Stimulated activated CD8-positive, alpha-beta memory T cell treated with anti-CD3 and anti-CD28 coated beads, Interleukin-15, amount 100 ng/mL, for 48 hours (primary cell): ENCODE results near the gene WDR87.
"Not testable (repeated sequence)": the region's sequence is repeated elsewhere in the genome, so short reads cannot be mapped to it uniquely, and the experiment has no call there.

ENCODE experiments used
- DNase-seq, 2 donors: peaks; one replicate each; pipeline ENCODE4 v3.0.0-alpha.2; 2020; ENCODE audit warnings: low read depth in 2 of 2

Gene WDR87

DNA sequence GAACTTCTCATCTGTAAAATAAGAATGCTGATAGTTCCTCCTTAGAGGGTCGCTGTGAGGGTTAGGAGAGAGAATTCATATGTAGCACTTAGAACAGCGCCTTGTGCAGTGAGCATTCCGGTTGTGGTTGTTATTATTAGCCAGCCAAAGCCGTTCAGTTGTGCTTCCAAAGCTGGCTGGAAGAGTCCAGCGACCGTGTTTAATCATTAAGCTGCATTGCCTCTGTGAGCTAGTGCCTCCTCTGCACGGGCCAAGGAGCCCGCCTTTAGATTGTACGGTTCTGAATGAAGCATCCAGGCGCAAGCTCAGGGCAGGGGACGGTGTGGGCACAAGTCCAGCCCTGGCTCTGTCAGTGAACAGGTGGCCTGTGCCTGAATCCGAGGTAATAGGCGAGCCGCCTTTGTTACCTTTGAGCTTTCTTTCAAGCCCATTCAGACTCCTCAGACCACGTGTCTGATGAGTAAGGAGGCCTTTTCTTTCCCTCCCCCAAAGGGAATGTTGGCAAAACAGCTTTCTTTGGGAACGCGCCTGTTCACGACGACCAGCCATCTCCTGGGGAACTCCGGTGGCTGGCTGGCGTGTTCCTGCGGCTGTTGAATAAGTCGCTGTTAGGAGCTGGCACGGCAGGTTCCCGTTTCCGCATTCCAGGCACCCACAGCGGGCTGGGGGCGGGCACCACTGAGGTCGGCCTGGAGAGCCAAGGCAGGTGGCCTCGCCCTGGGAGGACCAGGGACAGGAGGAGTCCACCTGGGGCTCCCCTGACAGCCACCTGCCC lies 25.7 kb upstream of the WDR87 start:
- DNase-seq, result no peak

DNA sequence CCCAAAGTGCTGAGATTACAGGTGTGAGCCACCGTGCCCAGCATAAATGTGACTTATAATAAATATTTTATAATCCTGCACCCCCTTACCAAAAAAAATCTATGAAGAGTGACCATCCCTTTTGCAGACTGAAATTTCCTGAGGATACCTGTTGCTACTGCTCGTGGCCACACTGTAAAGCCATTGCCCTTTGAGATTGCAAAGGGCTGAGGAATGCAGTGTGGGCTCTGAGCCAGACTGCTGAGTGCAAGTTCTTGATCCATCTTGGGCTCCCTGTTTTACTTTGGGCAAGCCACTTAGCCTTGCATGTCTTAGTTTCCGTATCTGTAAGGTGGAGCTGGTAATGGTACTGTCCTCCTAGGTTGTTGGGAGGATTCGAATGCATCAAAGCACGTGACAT lies 24.0 kb upstream of the WDR87 start:
- DNase-seq, result no peak

DNA sequence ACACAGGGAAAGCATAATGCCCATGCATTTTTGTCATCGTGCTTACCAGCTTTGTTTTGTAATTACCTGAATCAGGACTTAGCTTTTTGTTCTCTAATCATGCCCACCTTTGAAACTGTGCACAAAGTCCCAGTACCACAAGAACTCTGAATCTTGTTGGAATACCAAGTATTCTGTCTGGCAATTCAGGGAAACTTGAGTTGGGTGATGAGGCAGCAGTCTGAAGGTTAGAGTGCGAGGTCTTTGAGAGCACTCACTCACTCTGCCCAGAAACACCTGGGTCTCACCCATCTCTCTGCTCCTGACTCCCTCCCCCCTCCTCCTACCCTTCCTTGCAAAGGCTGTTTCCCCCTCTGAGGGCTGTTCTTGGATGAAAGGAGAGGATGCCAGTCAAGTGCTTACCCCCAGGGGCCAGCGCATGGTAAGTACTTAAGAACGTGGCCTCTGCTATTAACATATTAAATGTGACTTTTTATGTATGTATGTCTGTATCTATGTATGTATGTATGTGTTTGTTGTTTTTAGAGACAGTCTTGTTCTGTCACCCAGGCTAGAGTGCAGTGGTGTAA lies 23.0 kb upstream of the WDR87 start:
- DNase-seq, result no peak

DNA sequence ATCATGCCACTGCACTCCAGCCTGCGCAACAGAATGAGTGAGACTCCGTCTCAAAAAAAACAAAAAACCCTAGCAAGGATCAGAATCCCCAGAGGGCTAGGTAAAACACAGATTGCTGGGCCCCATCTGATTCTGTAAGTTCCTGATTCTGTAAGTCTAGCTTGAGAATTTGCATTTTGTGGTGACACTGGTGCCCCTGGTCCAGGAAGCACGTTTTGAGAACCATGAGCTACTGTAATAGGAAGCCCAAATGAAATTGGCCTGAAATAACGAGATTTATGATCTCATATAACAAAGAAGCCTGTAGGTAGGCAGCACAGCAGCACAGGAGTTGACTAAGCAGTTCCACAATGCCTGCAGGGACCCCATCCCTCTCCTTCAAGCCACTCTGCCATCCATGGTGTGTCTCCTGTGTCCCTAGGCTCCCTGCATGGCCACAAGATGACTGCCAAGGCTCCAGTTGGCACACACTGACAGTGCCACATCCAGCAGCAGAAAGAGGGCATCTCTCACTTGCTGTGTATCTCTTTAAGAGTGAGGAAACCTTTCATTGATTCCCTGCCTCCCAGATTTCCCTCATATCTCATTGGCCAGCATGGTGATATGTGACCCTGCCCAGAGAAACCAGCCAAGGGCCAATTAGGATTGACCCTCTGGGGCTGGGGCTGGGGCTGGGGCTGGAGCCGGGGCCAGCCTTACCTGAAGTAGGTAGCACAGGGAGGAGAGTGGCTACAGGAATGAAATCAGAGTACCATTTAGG lies 22.3 kb upstream of the WDR87 start:
- no peak for DNase-seq

DNA sequence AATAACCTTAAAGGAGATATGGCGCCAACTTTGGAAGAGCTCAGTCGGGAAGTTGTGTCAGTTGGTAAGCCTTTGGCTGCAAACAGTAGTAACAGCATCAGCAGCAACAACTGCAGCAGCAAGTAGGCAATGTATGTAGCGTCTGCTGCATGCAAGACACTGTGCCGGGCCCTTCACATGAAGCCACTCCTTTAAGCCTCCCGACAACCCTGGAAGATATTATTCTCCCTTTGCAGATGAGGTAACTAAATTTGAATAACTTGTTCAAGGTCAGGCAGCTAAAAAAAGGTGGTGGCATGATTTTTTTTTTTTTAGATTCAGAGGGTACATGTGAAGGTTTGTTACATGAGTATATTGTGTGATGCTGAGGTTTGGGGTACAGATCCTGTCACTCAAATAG lies 20.3 kb upstream of the WDR87 start:
- DNase-seq, result no peak

DNA sequence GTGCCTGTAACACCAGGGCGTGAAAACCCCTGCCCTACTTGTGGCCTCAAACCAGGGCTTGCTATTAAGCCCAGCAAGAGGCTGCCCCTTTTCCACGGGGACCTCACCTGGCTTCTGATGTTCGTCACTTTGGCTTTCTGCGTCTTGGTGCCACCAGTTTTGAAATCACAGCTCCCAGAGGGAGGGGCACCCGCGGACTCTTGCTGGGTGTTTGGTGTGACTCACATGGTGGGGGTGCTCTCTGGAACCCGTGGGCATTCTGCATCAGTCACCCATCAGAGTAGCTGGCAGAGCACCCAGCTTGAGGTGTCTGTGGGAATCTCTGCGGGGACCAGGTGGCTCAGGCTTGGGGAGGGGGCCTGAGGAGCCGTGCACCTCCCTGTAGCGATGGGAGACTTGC lies 19.9 kb upstream of the WDR87 start:
- no peak for DNase-seq

DNA sequence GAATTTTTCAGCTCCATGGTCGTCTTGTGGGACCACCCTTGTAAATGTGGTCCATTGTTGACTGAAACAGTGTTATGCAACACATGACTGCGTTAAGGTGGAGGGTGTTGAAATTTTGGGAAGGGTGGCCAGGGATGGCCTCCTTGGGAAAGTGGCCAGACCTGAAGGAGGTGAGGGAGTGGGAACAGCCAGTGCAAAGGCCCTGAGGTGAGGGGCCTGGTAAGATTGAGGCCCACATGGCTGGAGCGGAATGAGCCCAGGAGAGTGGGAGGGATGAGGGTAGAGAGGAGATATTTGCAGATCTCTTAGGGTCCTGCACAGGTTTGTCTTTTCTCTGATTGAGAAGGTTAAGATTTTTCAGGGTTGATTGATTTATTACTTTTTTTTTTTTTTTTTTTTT lies 18.8 kb upstream of the WDR87 start:
- no peak for DNase-seq

DNA sequence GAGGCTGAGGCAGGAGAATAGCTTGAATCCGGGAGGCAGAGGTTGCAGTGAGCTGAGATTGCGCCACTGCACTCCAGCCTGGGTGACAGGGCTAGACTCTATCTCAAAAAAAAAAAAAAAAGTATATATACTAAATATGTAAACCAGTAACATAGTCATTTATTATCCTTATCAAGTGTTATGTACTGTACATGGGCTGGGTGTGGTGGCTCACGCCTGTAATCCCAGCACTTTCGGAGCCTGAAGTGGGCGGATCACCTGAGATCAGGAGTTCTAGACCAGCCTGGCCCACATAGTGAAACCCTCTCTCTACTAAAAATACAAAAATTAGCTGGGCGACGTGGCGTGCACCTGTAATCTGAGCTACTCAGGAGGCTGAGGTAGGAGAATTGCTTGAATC lies 18.2 kb upstream of the WDR87 start:
- not testable (repeated sequence) for DNase-seq

DNA sequence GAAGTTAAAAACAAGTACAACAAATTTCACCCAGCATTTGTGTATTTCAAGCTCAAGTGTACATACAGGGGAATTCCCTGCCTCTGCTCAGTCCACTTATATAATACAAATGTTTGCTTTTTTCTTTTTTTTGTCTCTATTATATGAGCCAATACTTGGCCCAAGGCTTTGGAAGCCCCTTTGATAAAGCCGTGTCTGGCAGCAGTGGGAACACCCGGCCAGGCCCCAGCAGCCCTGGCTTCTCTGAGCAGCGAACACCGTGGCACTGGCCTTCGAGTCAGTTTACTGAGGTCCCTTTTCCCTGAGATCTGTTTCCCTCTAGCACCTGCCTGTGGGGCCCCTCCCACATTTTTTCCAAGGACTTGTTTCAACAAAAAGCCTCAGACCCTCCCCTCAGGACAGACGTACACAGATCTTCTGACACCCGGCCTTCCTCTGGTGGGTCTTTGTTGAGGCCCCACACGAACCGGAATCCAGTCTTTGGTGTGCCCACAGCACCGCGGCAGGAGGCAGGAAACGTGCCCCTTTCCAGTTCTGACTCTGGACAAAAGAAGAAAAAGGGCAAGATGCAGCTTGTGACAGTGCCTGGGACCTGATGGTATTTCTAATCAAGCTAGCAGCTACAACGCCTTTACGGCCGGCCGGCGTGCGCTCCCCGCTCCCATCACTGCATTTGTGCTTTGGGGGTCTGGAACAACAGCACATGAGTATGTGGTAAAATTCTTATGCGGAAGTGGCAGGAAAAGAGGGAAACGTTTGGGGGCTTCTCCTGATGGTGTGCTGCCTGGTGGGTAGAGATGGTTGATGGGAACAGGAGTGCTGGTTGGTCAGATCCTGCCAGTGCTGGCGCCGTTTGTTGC lies 14.4 kb upstream of the WDR87 start:
- DNase-seq, result no peak

DNA sequence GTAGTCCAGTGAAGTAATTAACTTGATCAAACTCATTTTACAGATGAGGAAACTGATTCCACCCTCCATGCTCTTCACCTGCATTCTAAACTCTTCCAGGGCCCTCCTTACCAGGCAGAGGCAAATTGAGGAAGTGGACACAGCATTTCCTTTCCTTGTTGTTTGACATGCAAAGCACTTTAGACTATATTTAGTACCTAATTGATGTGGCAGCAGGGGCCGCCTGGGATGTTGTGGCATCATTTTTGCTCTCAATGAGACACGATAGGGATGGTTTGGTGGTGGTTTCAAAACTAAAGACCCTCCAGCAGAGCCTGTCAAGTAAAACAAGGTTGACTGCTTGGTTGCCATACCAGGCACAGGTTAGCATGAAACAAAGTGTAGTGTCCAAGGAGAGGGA lies 8.5 kb upstream of the WDR87 start:
- no peak for DNase-seq

DNA sequence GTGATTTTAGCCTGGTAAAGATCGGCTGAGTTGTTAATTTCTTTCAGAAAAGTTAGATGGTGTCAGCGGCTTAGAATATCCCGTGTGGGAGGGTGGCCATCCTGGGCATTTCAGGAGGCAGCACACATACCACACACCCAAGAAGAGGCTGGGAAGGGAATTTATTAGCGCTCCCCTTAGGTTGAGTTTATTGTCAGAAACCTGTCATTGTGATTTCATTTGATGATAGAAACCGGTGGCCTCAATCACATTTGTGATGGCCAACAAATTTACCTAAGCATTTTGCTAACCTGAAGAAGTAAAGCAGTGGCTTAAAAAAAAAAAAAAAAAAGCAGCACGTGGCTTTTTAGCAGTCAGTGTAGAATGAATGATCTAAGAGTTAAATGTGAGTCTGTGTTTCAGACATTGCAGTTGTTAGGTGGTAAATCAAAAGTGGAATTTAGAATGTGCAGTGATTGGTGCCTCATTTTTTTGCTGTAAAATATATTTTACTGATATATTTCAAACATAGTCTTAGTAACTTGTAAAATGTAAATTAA lies 3.3 kb upstream of the WDR87 start:
- no peak for DNase-seq

DNA sequence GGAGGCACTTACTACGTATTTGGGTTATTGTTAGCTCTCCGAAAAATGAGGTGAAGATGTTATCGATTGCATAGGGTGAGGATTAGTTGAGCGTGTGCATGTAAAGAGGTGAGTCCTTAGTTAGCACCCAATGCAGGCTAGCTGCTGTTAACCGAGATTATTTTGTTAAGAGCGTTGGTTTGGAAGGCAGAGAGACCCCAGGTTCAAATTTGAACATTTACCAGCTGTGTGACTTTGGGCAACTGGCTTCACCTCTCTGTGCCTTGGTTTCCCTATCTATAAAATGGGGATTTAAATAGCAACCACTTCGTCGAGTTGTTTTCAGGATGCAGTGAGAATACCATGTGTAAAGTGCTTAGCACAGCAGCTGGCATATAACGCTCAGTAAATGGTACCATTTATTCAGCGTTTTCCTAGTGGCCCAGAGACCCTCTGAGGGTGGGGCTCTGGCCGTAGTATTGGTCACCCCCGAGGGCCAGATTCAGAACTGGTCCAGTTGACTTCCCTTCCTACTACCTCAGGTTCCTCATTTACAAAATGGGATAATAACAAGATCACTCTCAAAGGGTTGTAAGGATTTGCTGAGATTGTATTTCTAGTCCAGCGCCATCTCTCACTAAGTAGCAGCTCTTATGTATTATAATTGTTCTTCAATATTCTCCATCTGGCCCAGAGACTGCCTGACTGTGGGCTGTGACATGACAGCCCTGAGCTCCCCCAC lies 1.5 kb upstream of the WDR87 start:
- no peak for DNase-seq

DNA sequence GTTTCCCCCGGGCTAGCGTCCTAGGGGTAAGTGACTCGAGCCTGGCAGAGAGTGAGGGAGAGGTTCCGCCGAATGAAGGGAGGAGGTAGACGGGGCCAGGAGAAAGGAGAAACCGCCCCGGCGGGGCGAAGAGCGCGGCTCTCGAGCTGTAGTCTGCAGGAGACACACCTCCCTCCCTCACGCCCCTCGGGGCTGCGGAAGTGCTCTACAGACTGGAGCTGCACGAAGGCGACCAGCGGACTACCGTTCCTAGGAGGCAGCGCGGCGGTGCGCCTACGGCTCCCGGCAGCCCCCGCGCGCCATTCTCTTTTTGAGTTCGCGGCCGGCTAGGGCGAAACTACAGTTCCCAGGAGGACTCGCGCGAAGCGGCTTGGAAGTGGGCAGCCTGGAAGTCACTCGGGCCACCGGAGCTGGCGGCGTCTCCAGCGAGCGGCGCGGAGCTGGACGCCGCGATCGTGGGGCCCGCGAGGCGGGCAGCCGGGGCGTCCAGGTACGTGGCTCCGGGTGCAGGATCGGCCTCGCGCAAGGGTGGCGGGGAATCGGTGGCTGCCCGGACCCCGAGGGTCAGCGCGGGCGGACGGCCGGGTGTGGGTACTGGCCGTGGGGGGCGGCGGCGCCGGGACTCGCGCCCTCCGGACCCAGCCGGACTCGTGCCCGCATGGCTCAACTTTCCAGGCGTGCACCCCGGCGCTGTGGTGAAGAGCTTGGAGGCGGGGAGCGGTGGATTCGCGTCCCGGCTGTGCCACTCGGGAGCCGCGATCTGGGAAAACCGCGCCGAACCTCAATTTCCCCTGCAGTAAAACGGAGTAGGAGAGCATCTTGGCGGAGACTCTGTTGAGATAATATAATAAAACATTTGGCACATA lies 708 bp upstream of the WDR87 start, which contains the start of gene SIPA1L3:
SIPA1L3 (plus strand) TSS at position 340 of the 866 bp plus-strand sequence. CDS start 174,358 bp downstream, outside the sequence.
- DNase-seq, result peak; percentile 91

DNA sequence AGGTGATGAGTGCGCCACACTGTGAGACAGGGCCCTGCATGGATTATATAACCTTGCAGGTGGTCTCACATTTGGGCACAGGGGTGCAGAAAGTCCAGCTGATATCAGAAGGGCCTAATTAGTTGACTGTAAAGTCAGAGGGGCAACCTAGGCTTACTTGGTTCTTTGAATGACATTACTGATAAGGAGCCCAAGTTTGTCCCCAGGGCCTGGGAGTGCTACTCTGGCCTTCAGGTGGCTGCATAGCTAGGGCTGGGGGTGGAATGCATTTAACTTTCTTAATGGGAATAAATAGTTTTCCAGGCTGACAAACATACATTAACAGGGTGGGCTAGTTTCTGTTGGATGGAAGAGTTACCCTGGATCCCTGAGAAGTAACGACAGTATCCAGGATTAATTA lies 3.3 kb downstream of the WDR87 start:
- no peak for DNase-seq

DNA sequence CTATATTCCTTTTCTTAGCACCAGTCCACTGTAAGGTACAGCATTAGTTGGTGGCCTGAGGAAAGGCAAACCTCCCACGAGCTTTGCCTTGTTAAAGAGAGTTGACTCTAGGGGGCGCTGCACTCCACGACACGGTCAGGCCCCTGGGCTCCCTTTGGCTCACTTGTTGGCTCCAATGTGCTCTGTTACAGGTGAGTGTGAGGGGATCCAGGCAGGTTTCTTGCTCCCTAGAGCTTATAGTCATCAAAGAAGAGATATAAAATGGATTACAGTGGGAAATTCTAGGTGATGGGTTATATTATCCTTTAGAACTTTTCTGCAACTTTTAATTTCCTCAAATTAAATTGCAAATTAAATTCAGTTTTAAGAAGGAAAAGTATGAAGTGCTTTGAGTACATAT lies 3.7 kb downstream of the WDR87 start:
- DNase-seq, result peak; percentile 61 to 62

DNA sequence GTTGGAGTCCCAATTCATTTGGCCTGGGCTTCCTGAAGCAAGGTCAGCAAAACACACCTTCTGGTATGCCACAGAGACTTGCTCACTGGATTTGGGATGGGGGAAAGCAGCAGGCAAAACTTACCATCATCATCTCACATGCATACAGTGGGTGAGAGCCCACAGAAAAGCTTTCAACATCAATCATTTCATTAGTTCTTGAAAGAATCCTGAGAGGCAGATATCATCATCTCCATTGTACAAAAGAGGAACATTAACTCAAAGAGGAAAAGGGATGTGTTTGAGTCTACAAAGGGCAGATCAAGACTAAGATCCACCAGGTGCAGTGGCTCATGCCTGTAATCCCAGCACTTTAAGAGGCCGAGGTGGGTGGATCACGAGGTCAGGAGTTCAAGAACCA lies 6.4 kb downstream of the WDR87 start:
- no peak for DNase-seq

DNA sequence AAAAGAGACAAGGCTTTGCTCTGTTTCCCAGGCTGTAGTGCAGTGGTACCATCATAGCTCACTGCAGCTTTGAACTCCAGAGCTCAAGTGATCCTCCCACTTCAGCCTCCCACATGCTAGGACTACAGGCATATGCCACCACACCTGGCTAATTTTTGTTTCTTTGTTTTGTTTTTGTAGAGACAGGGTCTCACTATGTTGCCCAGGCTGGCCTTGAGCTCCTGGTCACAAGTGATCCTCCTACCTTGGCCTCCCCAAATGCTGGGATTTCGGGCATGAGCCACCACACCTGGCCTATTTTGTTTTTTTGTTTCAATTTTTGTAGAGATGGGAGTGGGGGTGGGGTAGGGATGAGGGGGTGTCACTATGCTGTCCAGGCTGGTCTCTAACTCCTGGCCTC lies 6.9 kb downstream of the WDR87 start:
- no peak for DNase-seq

DNA sequence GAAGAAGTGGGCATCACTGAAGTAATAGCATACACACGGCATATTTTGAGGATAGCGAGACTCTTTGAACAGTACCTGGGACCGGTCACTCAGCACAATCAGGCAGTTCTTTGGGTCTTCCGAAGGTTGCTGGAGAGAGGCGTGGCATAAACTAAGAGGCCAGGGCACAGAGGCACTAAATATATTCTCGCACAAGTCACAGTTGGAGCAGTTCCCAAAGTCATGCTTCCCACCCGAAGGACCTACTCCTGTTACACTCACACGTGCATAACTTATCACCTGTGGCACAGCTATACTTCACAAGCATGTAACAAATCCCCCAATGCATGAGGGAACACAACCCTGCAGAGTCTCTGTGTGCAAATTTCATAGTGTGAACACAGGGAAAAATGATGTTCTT lies 10.2 kb downstream of the WDR87 start:
- DNase-seq, result no peak

DNA sequence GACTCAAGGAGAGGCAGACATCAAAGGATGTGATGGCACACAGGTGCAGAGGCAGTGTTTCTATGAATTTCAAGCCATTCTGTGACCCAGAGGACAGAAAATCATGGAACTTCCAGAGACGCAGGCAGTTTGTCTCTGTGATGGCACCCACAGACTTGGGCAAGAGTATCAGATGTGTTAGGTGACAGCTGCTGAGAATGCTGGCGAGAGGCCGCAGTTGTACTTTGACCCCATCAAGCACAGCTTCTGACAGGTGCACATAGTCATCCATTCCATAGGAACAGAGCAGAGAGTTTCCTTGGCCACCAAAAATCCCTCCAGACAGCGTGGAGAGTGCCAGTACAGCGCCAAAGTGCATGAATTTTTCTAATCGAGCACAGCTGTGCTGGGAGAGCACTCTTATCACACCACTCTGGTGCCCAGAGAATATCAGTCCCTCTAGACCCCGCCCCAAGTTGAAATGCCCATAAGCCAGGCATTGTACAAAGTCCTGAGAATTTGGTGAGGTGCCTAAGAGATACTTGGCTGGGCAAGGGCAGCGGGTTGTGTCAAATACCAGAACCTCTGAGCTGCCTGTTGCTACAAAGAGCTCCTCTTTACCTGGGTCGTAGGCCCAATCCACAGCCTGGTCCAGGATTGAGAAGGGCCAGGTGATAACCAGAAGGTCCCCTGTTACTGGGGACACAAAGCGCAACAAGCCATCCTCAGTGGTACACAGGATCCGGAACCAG lies 12.4 kb downstream of the WDR87 start:
- DNase-seq, result no peak
